ENCODE data around the gene PBX4. TPM values are rescaled to one million over a fixed set of nuclear protein-coding genes. Genes with fewer than 3 reads are reported as not detected.
A peak's percentile ranks its signal among the peaks of the same experiment; 100 is the strongest.

Gene PBX4
- total and polyA plus RNA-seq, 2 of the 8 experiments (the other 6 are each of a cell fraction or from before 2014, with no cell fraction given) = 3.4 to 3.8 TPM

GRCh38 chr19:19618219-19619051 lies at the start of gene PBX4 (continued):
- TF ChIP-seq, protein P1, sequence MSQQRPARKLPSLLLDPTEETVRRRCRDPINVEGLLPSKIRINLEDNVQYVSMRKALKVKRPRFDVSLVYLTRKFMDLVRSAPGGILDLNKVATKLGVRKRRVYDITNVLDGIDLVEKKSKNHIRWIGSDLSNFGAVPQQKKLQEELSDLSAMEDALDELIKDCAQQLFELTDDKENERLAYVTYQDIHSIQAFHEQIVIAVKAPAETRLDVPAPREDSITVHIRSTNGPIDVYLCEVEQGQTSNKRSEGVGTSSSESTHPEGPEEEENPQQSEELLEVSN (IDR thresholded peaks at IDR 0.05) = 0 out of 2 replicates have a peak, but pooled peaks have one; percentile 9
- peak; percentile 52 for TF ChIP-seq RNF2 (IDR thresholded peaks at IDR 0.05; ENCODE audit: borderline replicate concordance, low read depth, low read length, missing control alignments, poor library complexity, severe bottlenecking)
- TF ChIP-seq EP300 (IDR thresholded peaks at IDR 0.05; ENCODE audit: borderline replicate concordance in 1 of 2, low read depth in 2 of 2, low read length in 2 of 2) = no peak
- no peak for TF ChIP-seq CBX8 (IDR thresholded peaks at IDR 0.05; ENCODE audit: borderline replicate concordance, low read depth, low read length)
- peak; percentile 28; the same call in 1 of the 2 replicates for TF ChIP-seq SP4 (IDR thresholded peaks at IDR 0.05; ENCODE audit: low read length)
- no peak for TF ChIP-seq EGR1 (IDR thresholded peaks at IDR 0.05; ENCODE audit: borderline replicate concordance, low read depth, low read length)
- TF ChIP-seq YY1 (IDR thresholded peaks at IDR 0.05; ENCODE audit: low read depth, low read length) = no peak
- TF ChIP-seq BRCA1 (IDR thresholded peaks at IDR 0.05; ENCODE audit: low read depth, low read length) = no peak
- TF ChIP-seq CHD1 (IDR thresholded peaks at IDR 0.05; ENCODE audit: low read depth, low read length) = no peak
- no peak for TF ChIP-seq FOSL1 (IDR thresholded peaks at IDR 0.05; ENCODE audit: insufficient read depth, low read depth, low read length)
- peak; percentile 74; the same call in 1 of the 2 replicates for TF ChIP-seq RBBP5 (IDR thresholded peaks at IDR 0.05; ENCODE audit: borderline replicate concordance, low read depth, low read length)
- TF ChIP-seq TEAD4 (IDR thresholded peaks at IDR 0.05; ENCODE audit: low read depth, low read length) = no peak
- no peak for TF ChIP-seq HDAC2 (IDR thresholded peaks at IDR 0.05; ENCODE audit: borderline replicate concordance in 1 of 2, low read depth in 2 of 2, low read length in 2 of 2)
- TF ChIP-seq, protein P2, sequence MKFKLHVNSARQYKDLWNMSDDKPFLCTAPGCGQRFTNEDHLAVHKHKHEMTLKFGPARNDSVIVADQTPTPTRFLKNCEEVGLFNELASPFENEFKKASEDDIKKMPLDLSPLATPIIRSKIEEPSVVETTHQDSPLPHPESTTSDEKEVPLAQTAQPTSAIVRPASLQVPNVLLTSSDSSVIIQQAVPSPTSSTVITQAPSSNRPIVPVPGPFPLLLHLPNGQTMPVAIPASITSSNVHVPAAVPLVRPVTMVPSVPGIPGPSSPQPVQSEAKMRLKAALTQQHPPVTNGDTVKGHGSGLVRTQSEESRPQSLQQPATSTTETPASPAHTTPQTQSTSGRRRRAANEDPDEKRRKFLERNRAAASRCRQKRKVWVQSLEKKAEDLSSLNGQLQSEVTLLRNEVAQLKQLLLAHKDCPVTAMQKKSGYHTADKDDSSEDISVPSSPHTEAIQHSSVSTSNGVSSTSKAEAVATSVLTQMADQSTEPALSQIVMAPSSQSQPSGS (IDR thresholded peaks at IDR 0.05; ENCODE audit: low read length) = no peak
- TF ChIP-seq ASH2L (IDR thresholded peaks at IDR 0.05; ENCODE audit: low read length) = peak; percentile 65
- no peak for TF ChIP-seq BACH1 (IDR thresholded peaks at IDR 0.05; ENCODE audit: low read length)
- no peak for TF ChIP-seq ZNF274 (IDR thresholded peaks at IDR 0.05; ENCODE audit: borderline replicate concordance, extremely low read depth, low read length)
